ENCODE measurements around the gene CFAP410. TPM values are rescaled to one million over a fixed set of nuclear protein-coding genes. Genes with fewer than 3 reads are reported as not detected.
A peak's percentile ranks its signal among the peaks of the same experiment; 100 is the strongest.

Gene CFAP410
- total and polyA plus RNA-seq, 2 of the 13 experiments (the other 11 are each of a cell fraction or from before 2014, with no cell fraction given) = 8.0 to 20.1 TPM

GRCh38 chr21:44303490-44303981, 35.7 kb downstream of the CFAP410 start (continued):
- no peak for TF ChIP-seq ZNF281 (CRISPR knock-in tag; IDR thresholded peaks at IDR 0.05; ENCODE audit: borderline replicate concordance)
- TF ChIP-seq, protein P1, sequence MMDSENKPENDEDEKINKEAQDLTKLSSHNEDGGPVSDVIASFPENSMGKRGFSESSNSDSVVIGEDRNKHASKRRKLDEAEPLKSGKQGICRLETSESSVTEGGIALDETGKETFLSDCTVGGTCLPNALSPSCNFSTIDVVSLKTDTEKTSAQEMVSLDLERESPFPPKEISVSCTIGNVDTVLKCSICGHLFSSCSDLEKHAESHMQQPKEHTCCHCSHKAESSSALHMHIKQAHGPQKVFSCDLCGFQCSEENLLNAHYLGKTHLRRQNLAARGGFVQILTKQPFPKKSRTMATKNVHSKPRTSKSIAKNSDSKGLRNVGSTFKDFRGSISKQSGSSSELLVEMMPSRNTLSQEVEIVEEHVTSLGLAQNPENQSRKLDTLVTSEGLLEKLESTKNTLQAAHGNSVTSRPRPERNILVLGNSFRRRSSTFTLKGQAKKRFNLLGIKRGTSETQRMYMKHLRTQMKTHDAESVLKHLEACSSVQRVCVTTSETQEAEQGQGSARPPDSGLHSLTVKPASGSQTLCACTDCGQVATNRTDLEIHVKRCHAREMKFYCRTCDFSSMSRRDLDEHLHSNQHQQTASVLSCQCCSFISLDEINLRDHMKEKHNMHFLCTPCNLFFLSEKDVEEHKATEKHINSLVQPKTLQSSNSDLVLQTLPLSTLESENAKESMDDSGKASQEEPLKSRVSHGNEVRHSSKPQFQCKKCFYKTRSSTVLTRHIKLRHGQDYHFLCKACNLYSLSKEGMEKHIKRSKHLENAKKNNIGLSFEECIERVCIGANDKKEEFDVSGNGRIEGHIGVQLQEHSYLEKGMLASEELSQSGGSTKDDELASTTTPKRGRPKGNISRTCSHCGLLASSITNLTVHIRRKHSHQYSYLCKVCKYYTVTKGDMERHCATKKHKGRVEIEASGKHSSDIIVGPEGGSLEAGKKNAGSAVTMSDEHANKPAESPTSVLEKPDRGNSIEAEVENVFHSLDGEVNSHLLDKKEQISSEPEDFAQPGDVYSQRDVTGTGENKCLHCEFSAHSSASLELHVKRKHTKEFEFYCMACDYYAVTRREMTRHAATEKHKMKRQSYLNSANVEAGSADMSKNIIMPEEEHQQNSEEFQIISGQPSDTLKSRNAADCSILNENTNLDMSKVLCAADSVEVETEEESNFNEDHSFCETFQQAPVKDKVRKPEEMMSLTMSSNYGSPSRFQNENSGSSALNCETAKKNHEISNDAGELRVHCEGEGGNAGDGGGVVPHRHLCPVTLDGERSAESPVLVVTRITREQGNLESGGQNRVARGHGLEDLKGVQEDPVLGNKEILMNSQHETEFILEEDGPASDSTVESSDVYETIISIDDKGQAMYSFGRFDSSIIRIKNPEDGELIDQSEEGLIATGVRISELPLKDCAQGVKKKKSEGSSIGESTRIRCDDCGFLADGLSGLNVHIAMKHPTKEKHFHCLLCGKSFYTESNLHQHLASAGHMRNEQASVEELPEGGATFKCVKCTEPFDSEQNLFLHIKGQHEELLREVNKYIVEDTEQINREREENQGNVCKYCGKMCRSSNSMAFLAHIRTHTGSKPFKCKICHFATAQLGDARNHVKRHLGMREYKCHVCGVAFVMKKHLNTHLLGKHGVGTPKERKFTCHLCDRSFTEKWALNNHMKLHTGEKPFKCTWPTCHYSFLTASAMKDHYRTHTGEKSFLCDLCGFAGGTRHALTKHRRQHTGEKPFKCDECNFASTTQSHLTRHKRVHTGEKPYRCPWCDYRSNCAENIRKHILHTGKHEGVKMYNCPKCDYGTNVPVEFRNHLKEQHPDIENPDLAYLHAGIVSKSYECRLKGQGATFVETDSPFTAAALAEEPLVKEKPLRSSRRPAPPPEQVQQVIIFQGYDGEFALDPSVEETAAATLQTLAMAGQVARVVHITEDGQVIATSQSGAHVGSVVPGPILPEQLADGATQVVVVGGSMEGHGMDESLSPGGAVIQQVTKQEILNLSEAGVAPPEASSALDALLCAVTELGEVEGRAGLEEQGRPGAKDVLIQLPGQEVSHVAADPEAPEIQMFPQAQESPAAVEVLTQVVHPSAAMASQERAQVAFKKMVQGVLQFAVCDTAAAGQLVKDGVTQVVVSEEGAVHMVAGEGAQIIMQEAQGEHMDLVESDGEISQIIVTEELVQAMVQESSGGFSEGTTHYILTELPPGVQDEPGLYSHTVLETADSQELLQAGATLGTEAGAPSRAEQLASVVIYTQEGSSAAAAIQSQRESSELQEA (CRISPR knock-in tag; IDR thresholded peaks at IDR 0.05; ENCODE audit: not compliant biosample characterization) = no peak
- TF ChIP-seq NFATC3 (CRISPR knock-in tag; IDR thresholded peaks at IDR 0.05) = no peak
- no peak; the same call in 1 of the 2 replicates for TF ChIP-seq GATAD1 (CRISPR knock-in tag; IDR thresholded peaks at IDR 0.05)
- no peak for TF ChIP-seq MED13 (CRISPR knock-in tag; IDR thresholded peaks at IDR 0.05)
- TF ChIP-seq ZNF589 (CRISPR knock-in tag; conservative IDR thresholded peaks at IDR 0.05) = no peak
- TF ChIP-seq ZBTB10 (CRISPR knock-in tag; IDR thresholded peaks at IDR 0.05; ENCODE audit: borderline replicate concordance) = no peak
- no peak for TF ChIP-seq ZNF577 (CRISPR knock-in tag; IDR thresholded peaks at IDR 0.05; ENCODE audit: borderline replicate concordance, low read depth)
- no peak for TF ChIP-seq BRCA1 (CRISPR knock-in tag; IDR thresholded peaks at IDR 0.05)
- no peak for TF ChIP-seq SMAD1 (CRISPR knock-in tag; IDR thresholded peaks at IDR 0.05; ENCODE audit: borderline replicate concordance, low read depth)
- TF ChIP-seq, protein P2, sequence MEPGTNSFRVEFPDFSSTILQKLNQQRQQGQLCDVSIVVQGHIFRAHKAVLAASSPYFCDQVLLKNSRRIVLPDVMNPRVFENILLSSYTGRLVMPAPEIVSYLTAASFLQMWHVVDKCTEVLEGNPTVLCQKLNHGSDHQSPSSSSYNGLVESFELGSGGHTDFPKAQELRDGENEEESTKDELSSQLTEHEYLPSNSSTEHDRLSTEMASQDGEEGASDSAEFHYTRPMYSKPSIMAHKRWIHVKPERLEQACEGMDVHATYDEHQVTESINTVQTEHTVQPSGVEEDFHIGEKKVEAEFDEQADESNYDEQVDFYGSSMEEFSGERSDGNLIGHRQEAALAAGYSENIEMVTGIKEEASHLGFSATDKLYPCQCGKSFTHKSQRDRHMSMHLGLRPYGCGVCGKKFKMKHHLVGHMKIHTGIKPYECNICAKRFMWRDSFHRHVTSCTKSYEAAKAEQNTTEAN (CRISPR knock-in tag; conservative IDR thresholded peaks at IDR 0.05) = peak; percentile 29; the same call in 1 of the 2 replicates
- peak; percentile 45 for TF ChIP-seq MED8 (CRISPR knock-in tag; IDR thresholded peaks at IDR 0.05; ENCODE audit: insufficient replicate concordance)
- no peak for TF ChIP-seq ZNF580 (CRISPR knock-in tag; IDR thresholded peaks at IDR 0.05; ENCODE audit: borderline replicate concordance, low read depth)
